Activated effector memory CD4-positive, alpha-beta T cell treated with Interleukin-2 at 50 U/mL for 16 hours (primary cell): ENCODE measurements around the gene CDH4.
"Not testable (repeated sequence)": the region's sequence is repeated elsewhere in the genome, so short reads cannot be mapped to it uniquely, and the experiment has no call there.

Source experiments
- DNase-seq: peaks from one replicate; pipeline ENCODE4 v3.0.0-alpha.2; 2020

Gene CDH4

DNA sequence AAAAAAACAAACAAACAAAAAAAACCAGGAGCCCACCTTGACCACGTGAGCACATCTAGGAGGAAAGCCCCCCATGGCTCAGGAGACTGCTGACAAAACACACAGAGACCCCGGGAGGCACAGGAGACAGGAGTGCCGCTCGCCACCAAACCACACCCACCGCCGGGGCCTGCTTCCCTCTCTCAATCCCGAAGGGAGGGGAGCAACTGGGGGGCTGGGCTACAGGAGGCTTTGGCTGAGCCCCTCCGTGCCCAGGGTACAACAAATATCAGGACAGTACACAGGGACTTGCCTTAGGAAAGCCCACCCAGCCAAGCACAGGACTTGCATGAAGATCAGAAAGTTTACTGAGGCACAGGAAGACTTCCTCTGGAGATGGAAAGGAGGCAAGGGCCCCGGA lies 711.1 kb downstream of the CDH4 start:
- no peak for DNase-seq

DNA sequence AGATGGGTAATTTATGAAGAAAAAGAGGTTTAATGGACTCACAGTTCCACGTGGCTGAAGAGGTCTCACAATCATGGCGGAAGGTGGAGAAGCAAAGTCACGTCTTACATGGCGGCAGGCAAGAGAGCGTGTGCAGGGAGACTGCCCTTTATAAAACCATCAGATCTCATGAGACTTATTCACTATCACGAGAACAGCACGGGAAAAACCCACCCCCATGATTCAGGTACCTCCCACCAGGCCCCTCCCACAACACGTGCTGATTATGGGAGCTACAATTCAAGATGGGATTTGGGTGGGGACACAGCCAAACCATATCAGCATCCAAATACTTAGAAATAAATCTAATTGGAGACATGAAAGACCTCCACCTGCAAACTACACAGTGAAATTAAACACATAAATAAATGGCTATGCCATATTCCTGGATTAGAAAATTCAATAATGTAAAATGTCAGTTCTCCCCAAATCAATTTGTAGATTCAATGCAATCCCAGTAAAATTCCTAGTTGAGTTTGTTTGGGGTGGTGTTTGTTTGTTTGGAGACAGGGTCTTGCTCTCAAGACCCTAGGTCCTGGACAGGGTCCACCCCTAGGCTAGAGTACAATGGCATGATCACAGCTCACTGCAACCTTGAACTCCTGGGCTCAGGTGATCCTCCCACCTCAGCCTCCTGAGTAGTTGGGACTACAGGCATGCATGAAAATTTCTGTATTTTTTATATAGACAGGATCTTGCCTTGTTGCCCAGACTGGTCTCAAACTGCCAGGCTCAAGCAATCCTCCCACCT lies 712.0 kb downstream of the CDH4 start:
- no peak for DNase-seq

DNA sequence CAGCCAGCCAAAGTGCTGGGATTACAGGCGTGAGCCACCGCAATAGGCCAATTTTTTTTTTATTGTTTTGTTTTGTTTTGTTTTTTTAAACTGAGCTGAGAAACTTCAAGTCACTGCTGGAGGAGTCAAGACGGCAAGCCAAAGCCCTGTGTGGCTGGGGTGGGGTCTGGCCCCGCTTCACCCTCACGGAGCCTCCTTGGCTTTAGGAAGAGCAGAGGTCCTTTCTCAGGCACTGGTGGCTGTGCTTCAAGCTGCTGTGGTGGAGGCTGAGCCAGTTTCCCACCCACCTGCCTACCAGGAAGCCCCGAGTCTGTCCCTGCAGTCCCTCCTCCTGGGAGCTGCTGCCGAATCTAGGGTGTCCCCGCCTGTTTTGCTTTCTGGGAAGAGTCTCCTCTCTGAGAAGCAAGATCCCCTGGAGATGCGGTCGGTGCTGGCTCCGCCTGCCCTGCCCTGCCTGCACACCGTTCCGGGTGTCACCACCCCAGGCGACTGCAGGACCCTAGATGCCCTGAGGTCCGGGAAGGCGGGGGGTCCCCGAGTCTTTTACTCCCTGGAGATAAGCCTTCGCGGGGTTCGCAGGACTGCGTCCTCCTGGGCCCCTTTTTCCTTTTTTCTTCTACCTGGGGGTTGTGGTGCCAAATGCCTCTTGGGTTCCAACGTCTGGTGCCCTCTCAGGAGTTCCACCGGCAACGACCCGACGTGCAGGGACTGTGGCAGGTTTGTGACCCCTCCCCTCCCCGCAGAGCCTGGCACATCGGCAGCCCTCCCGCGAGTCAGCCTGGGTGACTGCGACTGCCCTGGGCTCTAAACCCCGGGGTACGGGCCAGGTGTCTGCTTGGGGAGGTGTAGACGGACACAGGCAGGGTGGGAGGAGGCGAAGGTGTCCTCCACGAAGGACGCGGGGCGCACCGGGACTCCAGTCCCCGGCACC lies 712.9 kb downstream of the CDH4 start:
- DNase-seq, result no peak

DNA sequence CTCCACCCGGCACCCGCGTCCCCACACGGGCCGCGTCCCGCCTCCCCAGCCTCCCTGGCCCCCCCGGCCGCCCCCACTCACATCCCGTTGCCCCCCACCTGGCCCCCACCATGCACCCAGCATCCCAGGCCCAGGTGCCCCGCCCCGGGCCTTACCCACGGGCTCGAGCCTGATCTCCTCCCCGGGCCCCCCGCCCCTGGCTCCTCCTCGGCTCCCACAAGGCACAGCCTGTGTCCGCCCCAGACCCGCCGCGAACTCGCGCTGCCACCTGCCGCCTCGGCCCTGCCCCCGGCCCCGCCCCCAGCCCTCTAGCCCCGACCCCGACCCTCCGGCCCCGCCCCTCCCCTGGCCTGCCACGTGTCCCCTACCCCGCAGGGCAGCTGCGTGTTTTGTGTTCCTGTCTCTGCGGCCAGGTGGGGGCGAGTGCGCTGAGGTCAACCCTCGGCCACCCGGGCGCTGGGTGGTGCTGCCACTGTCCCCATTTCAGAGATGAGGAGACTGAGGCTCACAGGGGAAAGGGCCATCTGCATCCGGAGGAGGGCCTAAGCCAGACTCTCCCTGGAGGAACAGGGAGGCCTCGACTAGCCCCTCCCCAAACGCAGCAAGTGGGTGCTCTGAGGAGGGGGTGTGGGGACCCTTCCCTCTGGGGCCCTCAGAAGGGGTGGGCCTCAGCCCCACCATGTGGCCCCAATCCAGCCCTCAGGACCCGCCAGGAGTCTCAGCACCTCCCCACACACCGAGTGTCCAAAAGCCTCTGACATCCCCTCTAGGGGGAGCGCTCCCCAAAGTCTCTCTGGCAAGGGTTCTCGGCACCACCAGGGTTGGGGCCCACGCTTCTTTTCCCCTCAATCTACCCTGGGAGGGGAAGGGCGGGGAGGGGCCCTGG lies 713.8 kb downstream of the CDH4 start:
- no peak for DNase-seq

DNA sequence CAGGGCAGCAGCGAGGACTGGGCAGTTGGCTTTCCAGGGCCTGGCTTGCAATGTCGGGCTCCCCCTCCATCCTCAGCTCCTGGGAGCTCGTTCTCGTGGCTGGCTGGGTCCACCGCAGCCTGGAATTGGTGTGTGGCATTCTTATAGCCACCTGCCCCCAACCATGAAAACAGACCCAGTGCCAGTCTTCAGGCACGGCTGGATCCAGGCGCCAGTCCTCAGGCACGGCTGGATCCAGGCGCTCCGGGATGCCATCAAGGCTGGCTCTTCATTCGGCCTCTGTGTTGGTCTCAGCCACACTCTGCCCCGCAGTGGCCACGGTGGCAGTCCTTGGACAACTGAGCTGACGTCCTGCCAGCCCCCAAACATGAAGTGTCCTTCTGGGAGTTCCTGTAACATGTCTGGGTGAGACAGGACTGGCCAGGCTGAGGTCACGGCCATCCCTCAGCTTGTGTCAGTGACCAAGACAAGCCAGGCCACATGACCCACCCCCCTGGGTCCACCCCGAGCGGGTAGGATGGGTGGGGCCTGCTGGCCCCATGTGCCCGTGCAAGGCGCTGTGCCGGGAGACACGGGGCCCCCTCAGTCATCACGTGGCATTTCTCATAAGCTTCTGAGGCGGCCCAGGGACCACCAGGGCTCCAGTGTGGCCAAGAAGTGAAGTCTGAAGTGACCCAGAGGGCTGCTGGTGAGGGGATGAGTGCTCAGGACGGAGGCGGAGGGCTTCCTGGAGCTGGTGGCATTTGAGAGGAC lies 714.6 kb downstream of the CDH4 start:
- no peak for DNase-seq

DNA sequence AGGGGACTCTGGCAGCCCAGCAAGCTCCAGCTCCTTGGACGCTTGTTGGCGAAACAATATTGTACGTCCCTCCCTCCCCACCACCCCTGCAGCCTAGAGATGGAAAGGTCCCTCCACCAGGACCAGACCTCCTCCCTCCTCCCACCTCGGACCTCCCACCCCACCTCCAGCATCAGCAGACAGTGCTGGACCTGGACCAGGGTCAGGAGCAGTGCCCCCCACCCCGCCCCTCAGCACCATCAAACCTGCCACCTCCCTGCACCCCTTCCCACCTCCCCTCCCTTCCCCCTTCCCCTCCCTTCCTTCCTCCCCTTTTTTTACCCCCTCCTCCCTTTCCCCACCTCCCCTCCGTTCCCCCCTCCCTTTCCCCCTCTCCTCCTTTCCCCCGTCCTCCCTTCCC lies 715.2 kb downstream of the CDH4 start:
- no peak for DNase-seq

GRCh38 chr20:61968036-61968810 lies 716.2 kb downstream of the CDH4 start:
- no peak for DNase-seq

DNA sequence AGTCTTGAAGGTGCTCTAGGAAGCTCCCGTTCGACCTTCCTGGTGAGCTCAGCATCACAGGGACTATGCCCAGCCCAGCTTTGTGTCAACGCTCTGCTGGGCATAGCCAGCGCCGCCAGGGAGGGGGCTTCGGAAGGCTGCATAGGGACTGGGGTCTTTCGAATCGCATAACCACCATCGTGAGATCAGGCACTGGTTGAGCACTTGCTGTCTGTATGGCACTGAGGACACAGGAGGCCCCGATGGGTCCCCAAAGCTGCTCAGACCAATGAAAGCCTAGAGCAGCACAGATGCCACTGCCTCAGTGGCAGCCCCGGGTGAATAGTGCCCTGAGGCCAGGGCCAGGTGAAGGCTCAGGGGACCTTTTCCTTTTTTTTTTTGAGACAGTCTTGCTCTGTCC lies 716.9 kb downstream of the CDH4 start:
- no peak for DNase-seq

GRCh38 chr20:61969806-61970205 lies 717.7 kb downstream of the CDH4 start:
- no peak for DNase-seq

DNA sequence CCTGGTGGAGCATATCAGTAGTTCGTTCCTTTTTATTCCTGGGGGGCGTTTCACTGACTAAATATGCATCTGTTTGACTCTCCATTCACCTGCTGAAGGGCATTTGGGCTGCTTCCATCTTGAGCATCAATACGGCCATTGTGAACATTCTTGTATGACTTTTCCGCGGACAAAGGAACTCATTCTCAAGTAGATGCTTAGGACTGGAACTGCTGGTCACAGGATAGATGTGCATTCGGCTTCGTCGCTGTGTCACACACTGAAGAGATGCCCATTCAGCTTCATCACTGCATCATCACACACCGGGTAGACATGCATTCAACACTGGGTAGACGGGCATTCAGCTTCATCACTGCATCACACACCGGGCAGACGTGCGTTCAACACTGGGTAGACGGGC lies 718.3 kb downstream of the CDH4 start:
- no peak for DNase-seq

DNA sequence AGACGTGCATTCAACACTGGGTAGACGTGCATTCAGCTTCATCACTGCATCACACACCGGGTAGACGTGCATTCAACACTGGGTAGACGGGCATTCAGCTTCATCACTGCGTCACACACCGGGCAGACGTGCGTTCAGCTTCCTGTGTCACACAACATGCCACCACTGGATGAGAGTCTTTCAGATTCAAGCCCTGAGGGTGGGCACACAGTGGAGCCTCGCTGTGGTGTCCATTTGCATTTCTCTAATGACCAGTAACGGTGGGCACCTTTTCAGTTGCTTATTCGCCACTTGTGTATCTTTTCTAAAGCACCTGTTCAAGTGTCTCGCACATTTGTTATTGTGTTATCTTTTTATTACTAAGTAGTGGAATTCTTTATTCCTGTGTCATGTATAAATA lies 719.5 kb downstream of the CDH4 start:
- DNase-seq, result not testable (repeated sequence)

GRCh38 chr20:61972636-61973508 lies 720.8 kb downstream of the CDH4 start:
- DNase-seq, result no peak

- no peak for DNase-seq
These were observed 721.7 kb downstream of the CDH4 start for GRCh38 chr20:61973515-61974356.

DNA sequence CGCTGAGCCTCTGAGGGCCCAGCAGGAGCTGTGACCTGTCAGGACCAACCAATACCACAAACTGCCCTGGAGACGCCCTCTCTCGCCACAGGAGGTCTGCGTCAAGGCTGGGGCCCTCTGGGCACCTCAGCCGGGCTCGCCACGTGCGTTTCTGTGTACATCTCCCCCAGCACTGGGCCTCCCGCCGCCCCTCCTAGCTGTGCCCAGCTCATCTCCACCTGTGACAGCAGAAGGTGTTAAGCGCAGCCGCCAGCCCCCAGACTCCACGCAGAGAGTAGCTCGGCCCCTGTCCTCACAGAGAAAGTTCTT lies 722.2 kb downstream of the CDH4 start:
- DNase-seq, result no peak

DNA sequence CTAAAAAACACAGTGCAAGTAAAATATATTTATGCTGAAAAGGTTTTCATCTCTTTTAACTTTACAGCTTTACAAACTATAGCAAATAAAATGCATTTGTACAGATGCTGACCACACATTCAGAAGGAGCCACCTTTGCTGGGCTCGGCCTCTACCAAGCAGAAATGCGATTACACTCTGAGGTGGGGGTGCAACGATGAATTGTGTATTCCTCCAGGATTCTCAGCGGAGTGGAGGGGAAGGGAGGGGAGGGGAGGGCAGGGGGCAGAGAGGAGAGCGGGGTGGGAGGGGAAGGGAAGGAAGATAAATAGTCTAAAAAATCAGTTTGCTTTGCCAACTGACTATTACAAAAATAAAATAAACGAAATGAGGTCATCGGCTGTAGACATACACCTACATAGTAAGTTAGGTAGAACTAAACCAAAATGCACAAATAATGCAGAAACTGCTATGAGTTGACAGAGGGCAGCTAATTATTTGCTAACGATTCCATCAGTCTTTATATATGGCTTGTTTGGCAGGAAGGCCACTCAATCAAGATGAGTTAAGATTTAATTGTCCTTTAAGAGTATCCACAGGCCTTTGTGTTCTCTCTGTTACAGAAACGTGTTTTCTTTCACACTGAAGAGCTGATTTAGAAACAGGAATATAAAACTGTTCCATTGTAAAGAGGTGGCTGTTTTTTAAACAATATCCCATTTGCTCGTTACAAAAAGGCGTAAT lies 723.5 kb downstream of the CDH4 start:
- DNase-seq, result no peak

- DNase-seq, result no peak
These were observed 724.2 kb downstream of the CDH4 start for GRCh38 chr20:61976263-61976643.

- no peak for DNase-seq
These were observed 724.8 kb downstream of the CDH4 start for GRCh38 chr20:61976644-61977418.

GRCh38 chr20:61977419-61977786 lies 725.3 kb downstream of the CDH4 start:
- no peak for DNase-seq
